NCI-H524 (cell line): ENCODE data around the gene LTN1.
"Not testable (repeated sequence)": the region's sequence is repeated elsewhere in the genome, so short reads cannot be mapped to it uniquely, and the experiment has no call there.

Experiments
- DNase-seq, 2 experiments: peaks; one replicate each; lab custom pipeline; 2025; lab: John Stamatoyannopoulos, UW

Gene LTN1

DNA sequence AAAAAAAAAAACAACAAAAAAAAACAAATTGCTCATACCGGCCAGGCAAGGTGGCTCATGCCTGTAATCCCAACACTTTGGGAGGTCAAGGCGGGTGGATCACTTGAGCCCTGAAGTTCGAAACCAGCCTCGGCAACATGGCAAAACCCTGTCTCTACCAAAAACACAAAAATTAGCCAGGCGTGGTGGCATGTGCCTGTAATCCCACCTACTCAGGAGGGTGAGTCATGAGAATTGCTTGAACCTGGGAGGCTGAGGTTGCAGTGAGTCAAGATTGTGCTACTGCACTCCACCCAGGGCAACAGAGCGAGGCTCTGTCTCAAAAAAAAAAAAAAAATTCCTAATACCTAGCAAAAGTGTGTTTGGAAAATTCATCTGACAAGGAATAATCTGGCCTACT, 4.5 kb downstream of the LTN1 start:
- not testable (repeated sequence) for DNase-seq

DNA sequence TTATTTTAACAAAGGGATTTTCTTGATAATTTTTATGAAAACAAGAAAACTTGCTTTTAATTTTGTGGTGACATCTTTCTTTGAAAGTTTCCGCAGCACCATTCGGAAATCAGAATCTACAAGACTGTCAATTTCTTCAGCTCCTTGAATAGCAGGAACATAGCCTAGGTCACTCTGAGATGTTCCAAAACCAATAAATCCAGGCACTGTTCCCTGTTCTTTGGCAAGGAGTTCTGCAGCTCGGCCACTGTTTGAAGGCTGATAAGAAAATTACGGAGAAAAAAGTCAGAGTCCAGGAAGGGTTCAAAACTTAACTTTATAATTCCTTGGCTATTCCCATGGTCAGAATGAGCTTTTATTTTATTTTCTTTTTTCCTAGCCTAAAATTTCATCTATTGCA, 6.0 kb downstream of the LTN1 start:
- DNase-seq: no peak

DNA sequence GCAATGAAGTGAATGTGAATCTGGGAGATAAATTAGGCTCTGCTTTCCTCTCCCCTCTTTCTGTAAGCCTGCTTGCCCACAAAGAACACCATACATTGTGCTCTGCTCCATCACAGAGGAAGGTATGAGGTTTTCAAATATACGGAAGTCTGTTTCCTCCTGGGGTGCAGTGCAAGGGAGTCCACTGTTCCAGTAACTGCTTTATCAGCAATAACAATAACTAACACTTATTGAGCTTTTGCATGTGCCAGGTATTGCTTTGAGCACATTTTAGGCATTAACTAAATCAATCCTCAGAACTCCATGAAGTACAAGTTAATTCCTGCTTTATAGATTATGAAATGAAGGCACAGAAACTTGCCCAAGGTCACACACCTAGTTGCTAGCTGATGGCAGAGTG, 10.0 kb downstream of the LTN1 start:
- no peak for DNase-seq

DNA sequence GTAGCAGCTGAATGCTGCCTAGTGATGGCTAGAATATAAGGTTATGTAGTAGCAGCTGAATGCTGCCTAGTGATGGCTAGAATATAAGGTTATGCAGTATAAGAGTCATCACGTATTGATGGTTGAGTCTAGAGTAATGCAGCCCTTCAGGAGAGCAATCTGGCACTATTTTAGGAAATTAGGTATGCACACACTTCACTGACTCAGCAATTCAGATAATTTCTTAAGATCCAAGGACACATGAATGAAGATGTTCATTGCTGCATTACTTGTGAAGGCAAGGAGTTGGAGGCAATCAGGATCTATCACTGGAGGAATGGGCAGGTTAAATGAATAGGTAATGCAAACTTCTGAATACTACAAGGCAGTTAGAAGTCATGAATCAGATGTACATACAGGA, 13.6 kb downstream of the LTN1 start:
- no peak for DNase-seq

DNA sequence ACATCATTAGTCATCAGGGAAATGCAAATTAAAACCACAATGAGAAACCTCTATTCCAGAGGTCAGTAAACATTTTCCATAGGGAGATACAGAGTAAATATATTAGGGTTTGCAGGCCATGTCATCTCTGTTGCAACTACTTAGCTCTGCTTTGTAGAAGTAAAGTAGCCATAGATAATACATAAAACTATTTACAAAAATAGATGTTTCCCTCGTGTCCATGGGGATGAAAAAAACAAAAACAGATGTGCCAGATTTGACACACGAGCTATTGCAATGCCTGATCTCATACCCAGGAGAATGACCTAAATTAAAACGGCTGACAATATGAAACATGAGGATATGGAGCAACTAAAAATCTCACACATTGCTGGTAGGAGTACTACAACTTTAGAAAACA, 17.3 kb downstream of the LTN1 start:
- DNase-seq: no peak

DNA sequence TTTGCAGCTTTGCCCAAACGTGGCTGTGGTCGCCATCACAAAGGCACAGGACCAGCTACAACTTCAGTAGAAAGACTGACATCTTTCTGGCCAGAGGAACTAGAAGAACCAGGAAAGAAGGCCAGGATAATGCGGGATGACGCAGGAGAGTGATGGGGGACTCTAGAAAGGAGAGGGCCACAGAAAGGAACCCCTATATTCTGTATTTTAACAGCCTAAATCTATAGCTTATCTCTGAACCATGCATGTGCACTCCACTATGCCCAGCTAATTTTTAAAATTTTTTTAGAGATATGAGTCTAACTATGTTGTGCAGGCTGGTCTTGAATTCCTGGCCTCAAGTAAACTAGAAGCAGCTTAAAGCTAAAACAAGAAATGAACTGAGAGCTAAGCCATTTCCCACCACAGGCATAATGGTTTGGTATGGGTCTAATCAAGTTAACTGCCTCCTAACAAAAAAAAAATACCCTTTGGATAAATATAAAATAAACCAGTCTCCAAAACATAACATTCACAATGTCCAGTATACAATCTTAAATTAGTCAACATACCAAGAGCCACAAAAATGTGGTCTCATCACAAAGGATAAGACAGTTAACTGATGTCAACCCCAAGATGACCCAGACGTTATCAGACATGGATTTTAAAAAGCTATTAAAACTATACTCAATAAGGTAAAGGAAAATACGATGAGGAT, 18.0 kb downstream of the LTN1 start:
- DNase-seq: no peak

DNA sequence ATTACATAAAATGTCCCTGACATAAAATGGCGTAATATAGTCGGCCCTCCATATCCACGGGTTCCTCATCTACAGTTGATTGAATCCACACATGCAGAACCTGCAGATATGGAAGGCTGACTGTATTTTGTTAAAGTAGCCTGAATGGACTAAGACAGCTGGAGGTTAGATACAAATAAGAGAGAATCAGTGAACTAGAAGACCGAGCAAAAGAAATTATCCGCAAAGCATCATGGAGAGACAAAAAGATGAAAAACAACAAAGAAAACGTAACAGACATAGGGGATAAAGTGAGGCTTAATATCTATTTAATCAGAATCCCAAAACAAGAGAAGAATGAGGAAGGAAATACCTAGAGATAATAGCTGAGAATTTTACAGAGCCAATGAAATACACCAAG, 20.3 kb downstream of the LTN1 start:
- no peak for DNase-seq

DNA sequence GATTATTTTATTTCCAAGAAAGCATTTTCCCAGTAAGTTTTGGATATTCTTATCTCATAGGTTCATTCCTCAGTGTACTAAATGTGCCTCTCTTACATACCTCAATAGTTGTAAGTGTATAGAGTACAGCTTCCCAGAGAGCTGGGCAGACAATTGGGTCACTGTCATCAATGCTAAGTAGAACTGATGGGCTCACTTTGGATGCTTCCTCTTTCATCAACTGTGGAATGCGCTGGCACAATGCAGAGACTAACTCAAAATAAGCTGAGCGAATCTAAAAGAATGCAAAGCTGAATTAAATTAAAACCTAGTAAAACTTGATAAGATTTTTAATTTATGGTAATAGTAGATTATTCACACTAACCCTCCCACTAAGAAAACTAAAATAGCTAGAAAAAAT, 21.5 kb downstream of the LTN1 start:
- DNase-seq: no peak

DNA sequence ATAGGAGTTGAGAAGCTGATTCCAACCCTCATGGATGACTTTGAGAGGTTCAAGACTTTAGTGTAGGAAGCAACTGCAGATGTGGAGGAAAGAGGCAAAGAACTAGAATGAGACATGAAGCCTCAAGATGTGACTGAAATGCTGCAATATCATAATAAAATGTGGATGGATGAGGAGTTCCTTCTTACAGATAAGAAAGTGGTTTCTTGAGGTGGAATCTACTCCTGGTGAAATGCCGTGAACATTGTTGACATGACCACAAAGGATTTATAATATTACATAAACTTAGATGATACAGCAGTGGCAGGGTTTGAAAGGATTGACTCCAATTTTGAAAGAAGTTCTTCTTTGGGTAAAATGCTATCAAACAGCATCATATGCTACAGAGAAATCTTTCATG, 28.8 kb downstream of the LTN1 start:
- no peak for DNase-seq

DNA sequence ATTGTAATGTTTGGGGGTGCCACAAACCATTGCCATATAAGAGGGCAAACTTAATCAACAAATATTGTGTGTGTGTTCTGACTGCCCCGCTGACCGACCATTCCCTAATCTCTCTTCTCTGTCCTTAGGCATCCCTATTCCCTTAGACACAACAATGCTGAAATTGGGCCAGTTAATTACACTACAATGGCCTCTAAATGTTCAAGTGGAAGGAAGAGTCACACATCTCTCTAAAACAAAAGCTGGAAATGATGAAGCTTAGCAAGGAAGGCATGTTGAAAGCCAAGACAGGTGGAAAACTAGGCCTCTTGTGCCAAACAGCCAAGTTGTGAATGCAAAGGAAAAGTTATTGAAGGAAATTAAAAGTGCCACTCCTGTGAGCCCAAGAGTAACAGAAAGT, 30.2 kb downstream of the LTN1 start:
- no peak for DNase-seq

DNA sequence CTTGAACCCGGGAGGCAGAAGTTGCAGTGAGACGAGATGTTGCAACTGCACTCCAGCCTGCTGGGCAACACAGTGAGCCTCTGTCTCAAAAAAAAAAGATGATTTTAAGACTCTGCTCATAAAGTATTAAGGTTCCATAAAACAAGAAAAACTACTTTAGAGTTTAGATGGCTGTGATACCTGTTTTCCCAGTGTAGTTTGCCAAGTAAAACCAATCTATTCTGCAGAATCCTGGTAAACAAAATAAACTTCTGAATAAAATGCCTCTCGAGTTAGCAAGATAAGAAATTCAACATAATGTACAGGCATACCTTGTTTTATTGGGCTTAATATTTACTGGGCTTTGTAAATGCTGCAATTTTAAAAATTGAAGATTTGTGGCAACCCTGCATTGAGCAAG, 30.8 kb downstream of the LTN1 start:
- no peak for DNase-seq

DNA sequence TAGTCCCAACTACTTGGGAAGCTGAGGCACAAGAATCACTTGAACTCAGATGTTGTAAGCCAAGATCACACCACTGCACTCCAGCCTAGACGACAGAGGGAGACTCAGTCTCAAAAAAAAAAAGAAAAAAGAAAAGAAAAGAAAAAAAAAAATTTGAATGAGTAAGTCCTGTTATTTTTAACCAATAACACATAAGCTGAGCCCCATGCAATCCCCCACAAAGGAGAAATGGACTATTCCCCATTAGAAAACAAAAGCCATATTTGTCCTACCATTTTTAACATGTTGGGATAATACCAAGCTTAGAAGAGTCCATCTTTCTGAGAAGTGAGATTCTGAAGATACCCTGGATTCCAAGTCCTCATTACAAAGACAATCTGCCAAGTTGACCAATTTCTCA, 32.4 kb downstream of the LTN1 start:
- no peak for DNase-seq

DNA sequence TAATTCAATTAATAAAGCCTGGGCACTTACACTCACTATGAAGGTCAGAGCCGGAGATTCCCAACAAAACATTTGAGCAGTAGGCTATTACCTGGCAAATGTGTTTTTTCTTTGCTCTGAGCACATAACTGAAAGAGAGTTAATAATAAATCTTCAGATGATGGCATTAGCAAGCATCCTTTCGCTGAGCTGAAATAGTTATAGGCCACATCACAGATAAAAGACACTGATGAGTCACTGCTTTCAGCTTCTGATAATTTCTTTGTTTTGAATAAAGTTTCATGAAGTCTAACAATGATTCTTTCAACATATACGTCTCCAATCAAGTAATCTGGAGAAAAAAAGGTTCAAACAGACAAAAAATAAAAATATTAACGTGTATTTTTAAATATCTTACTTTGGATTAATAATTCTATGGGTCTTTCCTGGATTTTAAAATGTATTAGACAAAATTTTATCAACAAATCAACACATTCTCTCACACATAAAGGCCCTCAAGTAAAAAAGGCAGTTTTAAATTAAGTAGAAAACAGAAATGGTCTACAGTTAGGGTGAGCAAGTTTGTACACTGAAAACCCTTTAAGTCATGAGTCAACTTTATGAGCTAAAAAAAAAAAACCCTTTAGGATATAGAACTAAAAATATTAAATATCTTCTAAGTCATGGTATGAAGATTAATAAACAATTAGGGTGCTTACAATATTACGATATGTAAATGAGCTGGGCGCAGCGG, 33.1 kb downstream of the LTN1 start:
- no peak for DNase-seq

DNA sequence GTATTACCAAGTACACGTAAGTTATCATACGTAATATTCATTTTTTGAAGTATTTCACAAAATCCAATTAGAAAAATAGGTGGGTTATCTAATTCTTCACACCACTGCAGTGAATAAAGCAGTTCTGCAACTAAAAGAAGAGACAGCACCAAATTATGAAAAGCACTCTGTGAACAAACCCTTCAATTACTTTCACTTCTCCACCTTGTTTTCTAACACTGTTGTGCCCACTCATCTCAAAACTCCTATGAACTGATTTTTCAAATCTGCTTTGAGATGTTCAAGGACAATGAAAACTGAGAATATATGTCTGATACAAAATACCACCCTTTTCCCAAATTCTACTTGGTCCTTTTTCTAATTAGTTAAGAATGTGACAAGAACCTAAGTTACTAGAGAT, 39.4 kb downstream of the LTN1 start:
- DNase-seq: no peak

DNA sequence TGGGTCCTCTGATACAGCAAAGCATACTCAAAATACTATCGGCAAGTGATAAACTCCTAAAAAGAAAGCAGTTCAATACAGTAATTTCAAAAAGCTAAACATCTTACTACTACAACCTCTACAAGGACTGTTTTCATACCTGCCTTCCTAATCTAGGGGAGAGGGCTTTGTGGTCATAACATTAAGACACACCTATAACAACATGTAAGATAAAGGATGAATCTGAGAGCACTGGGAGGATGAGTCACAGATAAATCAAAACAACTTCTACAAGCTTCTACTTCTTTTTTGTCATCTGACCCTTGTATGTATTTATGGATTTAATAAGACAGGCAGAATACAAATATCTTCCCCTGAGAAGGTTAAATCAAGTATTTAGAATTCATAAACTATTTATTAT, 40.0 kb downstream of the LTN1 start:
- DNase-seq: no peak

DNA sequence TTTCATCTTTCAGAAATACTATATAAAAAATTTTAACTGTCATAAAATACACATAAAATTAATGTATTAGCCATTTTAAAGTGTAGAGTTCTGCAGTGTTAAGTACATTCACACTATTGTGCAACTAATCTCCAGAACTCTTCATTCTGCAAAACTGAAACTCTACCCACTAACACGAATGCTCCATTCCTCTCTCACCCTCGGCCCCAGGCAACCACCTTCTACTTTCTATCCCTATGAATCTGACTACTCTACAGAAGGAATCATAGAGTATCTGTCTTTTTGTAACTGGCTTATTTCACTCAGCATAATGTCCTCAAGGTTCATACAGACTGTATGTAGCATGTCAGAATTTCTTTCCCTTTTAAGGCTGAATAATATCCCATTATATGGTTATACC, 43.4 kb downstream of the LTN1 start:
- DNase-seq: no peak

DNA sequence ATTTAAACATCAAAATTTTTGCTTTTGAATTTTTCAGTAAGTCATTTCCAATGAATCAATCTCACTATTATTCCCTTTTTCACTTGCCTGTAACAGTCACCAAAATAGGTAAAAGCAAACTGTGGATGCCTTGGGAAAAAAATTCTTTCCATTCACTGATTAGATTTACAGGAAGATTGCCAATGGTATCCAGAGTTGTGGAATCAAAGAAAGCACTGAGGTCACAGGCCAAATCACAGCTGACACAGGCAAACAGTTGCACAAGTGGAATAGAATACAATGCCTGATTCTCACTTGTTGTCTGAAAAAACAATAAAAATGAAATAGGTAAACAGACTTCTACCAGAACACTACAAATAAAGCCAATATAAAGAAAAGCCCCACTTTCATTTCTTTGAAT, 48.4 kb downstream of the LTN1 start:
- DNase-seq: no peak

DNA sequence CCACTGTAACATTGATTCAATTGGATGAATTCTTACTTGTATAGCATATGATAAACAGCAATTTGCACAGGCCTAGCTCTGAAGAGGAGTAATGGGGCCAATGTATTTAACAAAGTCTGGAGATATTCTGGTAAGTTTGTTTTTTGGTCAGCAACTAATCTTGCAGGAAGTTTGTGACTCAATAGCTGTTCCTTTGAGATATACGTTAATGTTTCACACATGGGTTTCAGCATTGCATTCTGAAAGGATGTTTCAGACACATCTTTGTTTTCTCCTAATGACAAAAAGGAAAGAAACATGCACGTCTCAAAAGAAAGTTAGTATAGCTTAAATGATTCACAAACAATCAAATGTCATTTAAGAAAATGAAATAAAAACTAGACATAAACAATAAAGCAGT, 49.0 kb downstream of the LTN1 start:
- no peak for DNase-seq

DNA sequence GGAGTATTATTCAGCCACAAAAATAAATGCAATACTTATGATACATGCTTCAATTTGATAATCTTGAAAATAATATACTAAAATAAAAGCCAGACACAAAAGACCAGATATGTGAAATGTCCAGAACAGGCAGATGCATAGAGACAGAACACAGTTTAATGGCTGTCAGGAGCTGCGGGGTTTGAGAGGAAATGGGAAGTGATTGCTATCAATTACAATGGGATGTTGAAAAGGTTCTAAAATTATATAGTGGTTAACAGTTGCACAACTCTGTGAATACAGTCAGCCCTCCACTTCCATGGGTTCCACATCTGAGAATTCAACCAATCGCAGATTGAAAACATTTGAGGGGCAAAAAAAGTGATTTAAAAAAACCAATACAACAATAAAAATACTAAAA, 54.0 kb downstream of the LTN1 start:
- DNase-seq: no peak

DNA sequence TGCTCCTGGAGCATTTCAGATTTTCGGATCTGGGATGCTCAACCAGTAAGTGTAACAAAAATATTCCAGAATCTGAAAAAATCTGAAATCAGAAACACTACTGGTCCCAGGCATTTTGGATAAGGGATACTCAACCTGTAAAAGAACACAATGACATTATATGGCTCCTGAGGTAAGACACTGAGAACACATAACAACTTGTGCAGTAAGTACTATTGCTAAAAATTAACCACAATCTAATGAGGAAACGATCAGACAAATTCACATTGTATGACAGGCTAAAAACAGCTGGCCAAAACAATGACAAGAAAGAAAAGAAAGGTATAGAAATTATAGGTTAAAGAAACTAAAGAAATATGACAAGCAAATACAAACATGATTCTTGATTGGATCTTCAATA, 54.9 kb downstream of the LTN1 start:
- no peak for DNase-seq

DNA sequence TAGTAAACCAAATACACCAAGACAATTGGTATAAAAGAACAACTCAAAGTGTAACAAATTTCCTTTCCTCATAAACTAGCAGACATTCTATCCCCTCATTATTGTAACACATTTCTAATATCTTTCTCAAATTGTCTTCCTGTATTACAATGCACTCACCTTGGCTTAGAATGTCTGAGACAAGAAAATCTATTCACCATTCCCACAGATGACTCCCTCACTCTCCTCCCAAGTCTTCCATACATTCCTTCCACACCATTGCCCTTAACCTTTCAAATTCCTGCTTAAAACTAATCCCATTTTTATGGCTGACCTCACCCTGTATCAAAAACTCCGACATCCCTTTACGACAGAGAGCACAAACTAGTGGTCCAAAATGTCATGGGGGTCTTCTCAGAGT, 56.0 kb downstream of the LTN1 start:
- no peak for DNase-seq

DNA sequence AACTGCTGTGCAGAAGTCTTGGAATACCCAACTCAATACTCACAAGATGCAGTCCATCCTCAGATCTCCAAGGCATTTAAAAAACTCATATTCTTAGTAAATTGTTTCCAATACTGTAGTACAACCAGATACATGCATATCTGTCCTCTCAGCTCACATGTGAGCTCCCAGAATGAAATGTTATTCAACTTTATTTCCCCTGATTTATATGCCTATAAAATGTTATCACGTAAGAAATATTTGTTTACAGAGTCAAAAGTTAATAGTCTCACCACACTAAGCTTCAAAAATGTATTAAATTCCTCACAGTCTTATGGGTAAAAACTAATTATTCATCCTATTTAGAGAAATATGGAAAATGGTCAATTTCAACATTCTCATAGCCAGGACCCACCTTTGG, 56.6 kb downstream of the LTN1 start:
- DNase-seq: no peak

DNA sequence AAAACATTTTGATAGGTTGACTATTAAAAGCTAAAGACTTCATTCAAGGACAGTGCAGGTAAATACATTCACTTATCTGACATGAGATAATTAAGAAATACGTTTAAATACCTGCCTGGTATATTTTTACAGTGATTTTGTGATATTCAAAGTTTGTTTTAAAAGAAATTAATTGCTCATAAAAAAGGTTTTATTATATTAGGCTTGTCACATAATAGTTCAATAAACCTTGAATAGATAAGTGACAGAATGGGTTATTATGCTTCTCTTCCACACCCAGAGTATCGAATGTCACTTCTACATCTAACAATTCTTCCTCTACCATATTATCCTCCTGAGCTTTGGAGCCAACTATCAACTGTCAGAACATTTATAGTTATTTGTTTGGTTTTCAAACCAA, 60.0 kb downstream of the LTN1 start:
- DNase-seq: no peak

DNA sequence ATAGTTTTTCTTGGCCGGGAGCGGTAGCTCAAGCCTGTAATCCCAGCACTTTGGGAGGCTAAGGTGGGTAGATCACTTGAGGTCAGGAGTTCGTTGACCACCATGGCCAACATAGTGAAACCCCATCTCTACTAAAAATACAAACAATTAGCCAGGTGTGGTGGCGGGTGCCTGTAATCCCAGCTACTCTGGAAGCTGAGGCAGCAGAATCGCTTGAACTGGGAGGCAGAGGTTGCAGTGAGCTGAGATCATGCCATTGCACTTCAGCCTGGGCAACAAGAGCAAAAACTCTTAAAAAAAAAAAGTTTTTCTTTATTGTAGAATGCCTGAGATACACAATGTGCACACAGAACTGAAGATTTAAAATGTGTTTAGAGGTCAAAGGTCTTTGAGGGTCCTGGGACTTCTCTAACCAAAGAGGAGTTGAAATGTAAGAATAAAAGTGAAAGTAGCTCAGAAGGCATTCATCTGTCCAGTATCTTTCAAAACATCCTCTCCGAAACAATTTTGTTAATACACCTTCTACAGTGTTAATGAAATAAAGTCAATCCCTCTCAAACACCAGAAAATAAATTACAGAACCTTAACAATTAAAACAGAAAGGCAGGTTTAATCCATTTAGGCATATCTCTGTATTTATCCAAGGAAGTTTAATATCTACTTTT, 60.8 kb downstream of the LTN1 start:
- DNase-seq: not testable (repeated sequence)
